ENCODE measurements around the gene DHX30. TPM values are rescaled to one million over a fixed set of nuclear protein-coding genes. Genes with fewer than 3 reads are reported as not detected.

DHX30 gene
- total and polyA plus RNA-seq, 2 of the 8 experiments (the other 6 are each of a cell fraction or from before 2014, with no cell fraction given) = 82.4 to 97.9 TPM

- no peak for TF ChIP-seq CHD7 (IDR thresholded peaks at IDR 0.05; ENCODE audit: insufficient replicate concordance, low read length)
- TF ChIP-seq TBP (IDR thresholded peaks at IDR 0.05; ENCODE audit: low read depth, low read length) = no peak
- no peak for TF ChIP-seq CHD2 (IDR thresholded peaks at IDR 0.05; ENCODE audit: low read length)
- TF ChIP-seq GTF2F1 (IDR thresholded peaks at IDR 0.05; ENCODE audit: borderline replicate concordance, low read depth, low read length) = no peak
- no peak for TF ChIP-seq CBX5 (IDR thresholded peaks at IDR 0.05; ENCODE audit: low read depth, low read length)
These were observed 92.3 kb downstream of the DHX30 start (continued) for GRCh38 chr3:47895241-47895640.
